ENCODE results near the gene KLHL10.
"Not testable (repeated sequence)": the region's sequence is repeated elsewhere in the genome, so short reads cannot be mapped to it uniquely, and the experiment has no call there.

The KLHL10 gene

GRCh38 chr17:41812381-41813151 lies 25.1 kb upstream of the KLHL10 start, which contains the start of gene FKBP10:
FKBP10 (plus strand) TSS chr17:41813004; CDS start chr17:41813035, 31 bp downstream.
- in situ Hi-C loops (cut with MboI; ENCODE audit: low sequenced_read_pairs), result no loop called here

- in situ Hi-C loops (cut with MboI; ENCODE audit: low sequenced_read_pairs), result no loop called here
Measured at GRCh38 chr17:41813152-41813680, 24.4 kb upstream of the KLHL10 start.

- in situ Hi-C loops (cut with MboI; ENCODE audit: low sequenced_read_pairs), result no loop called here
Measured at GRCh38 chr17:41813699-41814124, 23.9 kb upstream of the KLHL10 start.

- in situ Hi-C loops (cut with MboI; ENCODE audit: low sequenced_read_pairs), result no loop called here
Measured at GRCh38 chr17:41814195-41814594, 23.4 kb upstream of the KLHL10 start.

GRCh38 chr17:41816637-41817320 lies 20.8 kb upstream of the KLHL10 start:
- in situ Hi-C loops (cut with MboI; ENCODE audit: low sequenced_read_pairs), result no loop called here

- in situ Hi-C loops (cut with MboI; ENCODE audit: low sequenced_read_pairs), result no loop called here
Measured at GRCh38 chr17:41818024-41818423, 19.6 kb upstream of the KLHL10 start.

- in situ Hi-C loops (cut with MboI; ENCODE audit: low sequenced_read_pairs), result no loop called here
Measured at GRCh38 chr17:41821776-41822175, 15.8 kb upstream of the KLHL10 start.

- in situ Hi-C loops (cut with MboI; ENCODE audit: low sequenced_read_pairs), result no loop called here
Measured at GRCh38 chr17:41822216-41823140, 15.1 kb upstream of the KLHL10 start.

- in situ Hi-C loops (cut with MboI; ENCODE audit: low sequenced_read_pairs), result no loop called here
Measured at GRCh38 chr17:41823141-41823524, 14.5 kb upstream of the KLHL10 start.

GRCh38 chr17:41823580-41823979 lies 14.0 kb upstream of the KLHL10 start:
- in situ Hi-C loops (cut with MboI; ENCODE audit: low sequenced_read_pairs), result no loop called here

GRCh38 chr17:41824086-41824485 lies 13.5 kb upstream of the KLHL10 start:
- in situ Hi-C loops (cut with MboI; ENCODE audit: low sequenced_read_pairs), result no loop called here

- in situ Hi-C loops (cut with MboI; ENCODE audit: low sequenced_read_pairs), result no loop called here
Measured at GRCh38 chr17:41825175-41825845, 12.3 kb upstream of the KLHL10 start.

GRCh38 chr17:41829961-41830360 lies 7.7 kb upstream of the KLHL10 start:
- in situ Hi-C loops (cut with MboI; ENCODE audit: low sequenced_read_pairs), result not testable (repeated sequence)

- in situ Hi-C loops (cut with MboI; ENCODE audit: low sequenced_read_pairs), result no loop called here
Measured at GRCh38 chr17:41835214-41835799, 2.3 kb upstream of the KLHL10 start.

- in situ Hi-C loops (cut with MboI; ENCODE audit: low sequenced_read_pairs), result no loop called here
Measured at GRCh38 chr17:41835800-41836549, 1.6 kb upstream of the KLHL10 start, which contains the start of gene NT5C3B. NT5C3B (minus strand) TSS chr17:41836232; CDS start chr17:41836193, 39 bp downstream.

GRCh38 chr17:41836550-41837196 lies 952 bp upstream of the KLHL10 start:
- in situ Hi-C loops (cut with MboI; ENCODE audit: low sequenced_read_pairs), result no loop called here

GRCh38 chr17:41839448-41839847 lies 1.8 kb downstream of the KLHL10 start:
- in situ Hi-C loops (cut with MboI; ENCODE audit: low sequenced_read_pairs), result not testable (repeated sequence)

- in situ Hi-C loops (cut with MboI; ENCODE audit: low sequenced_read_pairs), result not testable (repeated sequence)
Measured at GRCh38 chr17:41840781-41841180, 3.2 kb downstream of the KLHL10 start.

GRCh38 chr17:41844971-41845370 lies 7.3 kb downstream of the KLHL10 start:
- in situ Hi-C loops (cut with MboI; ENCODE audit: low sequenced_read_pairs), result no loop called here
